ENCODE data around the gene HNRNPL. TPM values are rescaled to one million over a fixed set of nuclear protein-coding genes. Genes with fewer than 3 reads are reported as not detected.

The HNRNPL gene
- total RNA-seq, 1 donor from 2014 or later: 195 TPM

DNA sequence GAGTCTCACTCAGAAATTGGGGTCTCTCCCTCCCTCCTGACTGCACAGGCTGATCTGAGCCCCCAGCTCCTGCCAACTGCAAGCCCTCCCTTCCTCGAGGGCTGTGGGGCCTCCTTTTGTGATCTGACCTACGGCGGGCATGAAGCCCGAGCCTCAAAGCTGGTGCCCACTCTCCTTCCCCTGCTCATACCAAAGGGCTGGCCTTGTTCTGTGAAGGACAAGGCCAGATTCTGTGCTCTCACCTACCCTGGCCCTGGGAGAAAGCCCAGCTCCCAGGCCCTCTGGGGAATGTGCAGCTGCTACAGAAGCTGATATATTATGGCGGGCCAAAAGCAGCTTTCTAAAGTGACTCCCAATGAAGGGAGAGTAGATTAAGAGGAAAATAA, 9.2 kb downstream of the HNRNPL start:
- peak overlapping the region; percentile 92 for H3K27ac ChIP-seq (ENCODE audit: low read depth, low read length)
- H3K4me1 ChIP-seq (ENCODE audit: control insufficient read depth in 3 of 3, insufficient read depth in 3 of 3, low read length in 3 of 3): peaks cover 68 to 92% (median 85%) of the 10 kb centered on the region in 3 donors
- H3K9ac ChIP-seq (ENCODE audit: low read depth in 1 of 3, low read length in 3 of 3): peak overlapping the region; percentile 47 to 80 (median 62)
- no peaks in the 10 kb centered on the region for H3K27me3 ChIP-seq (ENCODE audit: control insufficient read depth in 3 of 3, insufficient read depth in 3 of 3, low read length in 3 of 3)
- H3K36me3 ChIP-seq (ENCODE audit: control insufficient read depth in 3 of 3, insufficient read depth in 3 of 3, low read length in 3 of 3): peaks cover 85 to 86% (median 86%) of the 10 kb centered on the region in 3 donors
- no peaks in the 10 kb centered on the region for H3K9me3 ChIP-seq (ENCODE audit: control insufficient read depth in 3 of 3, low read length in 3 of 3)
- H3K4me3 ChIP-seq (ENCODE audit: low read length in 3 of 3): no peak overlapping the region

DNA sequence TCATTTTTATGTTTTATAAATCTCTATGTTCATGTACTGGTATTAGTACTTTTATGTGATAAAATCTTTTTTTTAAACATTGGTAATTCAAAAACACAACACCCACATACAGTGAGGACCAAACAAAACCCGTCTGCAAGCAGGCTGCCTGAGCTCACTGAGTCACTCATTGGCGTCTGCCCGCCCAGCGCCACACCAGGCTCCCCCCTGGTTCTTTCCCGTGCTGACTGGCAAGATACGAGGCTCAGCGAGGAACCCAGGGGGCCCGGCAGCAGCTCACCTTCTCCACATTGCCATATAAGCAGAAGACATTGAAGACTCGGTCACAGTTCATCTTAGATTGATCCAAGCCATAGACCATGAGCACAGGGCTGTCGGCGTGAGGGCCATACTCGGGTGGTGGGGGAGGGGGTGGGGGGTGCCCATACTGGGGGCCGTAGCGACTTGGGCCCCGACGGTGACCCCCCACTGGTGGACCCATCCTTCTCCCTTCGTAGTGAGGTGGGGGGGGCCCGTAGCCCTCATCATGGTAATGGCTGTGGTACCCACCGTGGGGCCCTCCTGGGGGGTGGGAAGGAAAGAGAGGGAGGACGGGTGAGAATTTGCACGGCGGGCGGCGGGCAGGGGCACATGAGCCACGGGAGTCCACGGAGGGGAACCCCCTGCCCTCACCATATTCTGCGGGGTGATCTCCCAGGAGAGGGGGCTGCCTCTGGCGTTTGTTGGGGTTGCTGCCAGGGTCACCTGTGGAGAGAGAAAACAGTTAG, 9.8 kb downstream of the HNRNPL start:
- H3K4me1 ChIP-seq (ENCODE audit: control insufficient read depth in 3 of 3, insufficient read depth in 3 of 3, low read length in 3 of 3): peaks cover 65 to 92% (median 84%) of the 10 kb centered on the region in 3 donors
- no peaks in the 10 kb centered on the region for H3K27me3 ChIP-seq (ENCODE audit: control insufficient read depth in 3 of 3, insufficient read depth in 3 of 3, low read length in 3 of 3)
- H3K9ac ChIP-seq (ENCODE audit: low read depth in 1 of 3, low read length in 3 of 3): peak overlapping the region; percentile 47 to 80 (median 62)
- H3K4me3 ChIP-seq (ENCODE audit: low read length in 3 of 3): no peak overlapping the region
- peak overlapping the region; percentile 92 for H3K27ac ChIP-seq (ENCODE audit: low read depth, low read length)
- peaks cover 80 to 82% (median 80%) of the 10 kb centered on the region in 3 donors for H3K36me3 ChIP-seq (ENCODE audit: control insufficient read depth in 3 of 3, insufficient read depth in 3 of 3, low read length in 3 of 3)
- no peaks in the 10 kb centered on the region for H3K9me3 ChIP-seq (ENCODE audit: control insufficient read depth in 3 of 3, low read length in 3 of 3)

DNA sequence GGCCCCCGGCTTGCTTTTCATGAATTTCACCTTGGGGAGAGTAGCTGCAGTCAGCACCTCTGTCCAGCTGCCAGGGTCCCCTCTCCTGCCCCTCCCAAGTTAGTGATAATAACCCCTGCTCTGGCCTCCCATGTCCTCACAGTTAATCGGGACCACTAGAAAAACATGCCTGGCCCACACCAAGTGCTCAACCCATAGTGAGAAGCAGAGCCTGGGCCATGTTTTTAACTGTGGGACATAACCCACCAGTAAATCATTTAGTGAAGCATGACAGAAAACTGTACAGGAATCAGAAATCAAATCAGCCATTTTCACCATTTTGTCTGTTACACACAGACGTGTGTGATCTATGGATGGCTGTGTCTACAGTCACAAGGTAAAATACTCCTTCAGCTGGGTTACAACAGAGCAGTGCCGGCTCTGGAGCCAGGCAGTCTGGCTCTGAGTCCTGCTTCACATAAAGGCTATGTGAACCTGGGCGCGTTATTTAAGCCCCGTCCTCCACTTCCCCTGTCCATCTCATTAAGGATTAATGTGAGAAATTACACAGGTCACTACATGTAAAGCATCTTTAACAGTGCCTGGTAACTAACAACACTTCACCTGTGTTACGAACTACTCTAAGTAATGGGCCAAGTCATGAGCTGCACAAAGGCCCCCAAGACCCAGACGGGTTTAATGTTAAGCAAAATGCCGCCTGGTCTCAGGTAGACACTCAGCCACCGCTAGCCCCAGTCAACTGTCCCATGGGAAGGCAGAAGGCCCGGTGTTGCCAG, 10.6 kb downstream of the HNRNPL start:
- Histone ChIP-seq H3K4me1 (ENCODE audit: control insufficient read depth in 3 of 3, insufficient read depth in 3 of 3, low read length in 3 of 3) (peaks cover 61 to 91% (median 81%) of the 10 kb centered on the region in 3 donors), H3K36me3 (ENCODE audit: control insufficient read depth in 3 of 3, insufficient read depth in 3 of 3, low read length in 3 of 3) (peaks cover 72 to 76% (median 73%) of the 10 kb centered on the region in 3 donors), H3K9me3 (ENCODE audit: control insufficient read depth in 3 of 3, low read length in 3 of 3) (no peaks in the 10 kb centered on the region), H3K4me3 (ENCODE audit: low read length in 3 of 3) (peak overlapping the region in 1 of 3 donors; percentile 35), H3K27ac (ENCODE audit: low read depth, low read length) (peak overlapping the region; percentile 92), H3K27me3 (ENCODE audit: control insufficient read depth in 3 of 3, insufficient read depth in 3 of 3, low read length in 3 of 3) (no peaks in the 10 kb centered on the region), H3K9ac (ENCODE audit: low read depth in 1 of 3, low read length in 3 of 3) (peak overlapping the region; percentile 41 to 74 (median 53))

DNA sequence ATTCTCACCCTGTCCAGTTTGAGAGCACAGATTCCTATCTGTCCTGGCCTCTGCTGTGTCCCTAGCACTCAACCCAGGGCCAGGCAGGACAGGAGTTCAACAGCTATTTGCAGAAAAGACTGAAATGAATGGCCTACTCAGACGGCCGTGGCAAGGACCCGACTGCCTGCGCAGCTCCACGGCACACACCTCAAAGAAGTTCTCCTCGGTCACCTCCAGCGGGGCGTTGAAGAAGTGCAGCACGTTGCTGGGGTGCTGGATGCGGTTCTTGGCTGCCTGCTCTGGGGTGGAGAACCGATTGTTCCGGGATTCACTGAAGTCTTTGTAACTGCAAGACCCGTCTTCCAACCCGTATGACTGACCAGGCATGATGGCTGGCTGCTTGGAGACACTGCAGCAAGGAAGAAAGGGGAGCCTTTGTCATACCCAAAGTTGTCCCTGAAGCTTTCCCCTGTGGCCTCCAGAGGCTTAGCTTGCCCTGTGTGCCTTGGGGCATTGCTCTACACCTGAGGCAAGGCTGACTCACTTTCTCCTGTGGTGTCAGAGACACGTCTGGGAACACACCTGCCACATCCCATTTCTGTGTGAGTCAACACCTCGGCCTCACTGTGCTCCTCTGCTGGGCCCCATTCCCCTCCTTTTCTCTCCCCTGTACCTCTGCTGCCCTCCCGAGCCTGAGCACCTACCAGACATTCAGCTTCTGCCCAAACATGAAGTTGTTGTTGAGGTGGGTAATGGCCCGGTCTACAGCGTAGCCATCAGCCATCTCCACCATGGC, 11.4 kb downstream of the HNRNPL start:
- H3K36me3 ChIP-seq (ENCODE audit: control insufficient read depth in 3 of 3, insufficient read depth in 3 of 3, low read length in 3 of 3): peaks cover 65 to 68% (median 65%) of the 10 kb centered on the region in 3 donors

DNA sequence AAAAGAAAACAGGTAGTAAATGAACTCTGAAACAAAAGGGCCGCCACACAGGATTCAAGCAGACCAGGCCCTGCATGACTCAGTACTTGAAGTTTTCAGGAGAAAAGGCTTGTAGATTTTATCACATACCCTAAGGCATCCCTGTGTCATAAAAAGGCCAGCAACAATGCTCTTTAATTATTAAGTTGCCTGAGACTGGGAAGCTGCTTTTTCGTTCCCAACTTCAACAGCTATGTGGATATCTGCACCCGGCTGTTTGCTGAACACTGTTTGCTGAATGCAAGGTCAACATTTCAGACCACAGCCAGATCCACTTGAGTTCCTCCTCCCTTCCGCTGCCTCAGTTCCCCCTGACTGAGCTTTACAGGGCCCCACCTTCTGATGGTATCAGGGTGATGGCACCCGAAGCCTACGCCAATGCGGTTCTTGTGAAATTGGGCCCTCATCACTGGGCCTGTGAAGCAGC, 12.1 kb downstream of the HNRNPL start:
- peaks cover 57 to 61% (median 58%) of the 10 kb centered on the region in 3 donors for H3K36me3 ChIP-seq (ENCODE audit: control insufficient read depth in 3 of 3, insufficient read depth in 3 of 3, low read length in 3 of 3)
- H3K9ac ChIP-seq (ENCODE audit: low read depth in 1 of 3, low read length in 3 of 3): peak overlapping the region in 2 of 3 donors; percentile 7 to 74

More for the DNA sequence above, 11.4 kb downstream of the HNRNPL start:
- Histone ChIP-seq H3K4me1 (ENCODE audit: control insufficient read depth in 3 of 3, insufficient read depth in 3 of 3, low read length in 3 of 3) (peaks cover 59 to 83% (median 76%) of the 10 kb centered on the region in 3 donors), H3K9me3 (ENCODE audit: control insufficient read depth in 3 of 3, low read length in 3 of 3) (no peaks in the 10 kb centered on the region), H3K27ac (ENCODE audit: low read depth, low read length) (peak overlapping the region; percentile 92), H3K27me3 (ENCODE audit: control insufficient read depth in 3 of 3, insufficient read depth in 3 of 3, low read length in 3 of 3) (no peaks in the 10 kb centered on the region), H3K4me3 (ENCODE audit: low read length in 3 of 3) (no peak overlapping the region), H3K9ac (ENCODE audit: low read depth in 1 of 3, low read length in 3 of 3) (peak overlapping the region; percentile 7 to 74 (median 44))

DNA sequence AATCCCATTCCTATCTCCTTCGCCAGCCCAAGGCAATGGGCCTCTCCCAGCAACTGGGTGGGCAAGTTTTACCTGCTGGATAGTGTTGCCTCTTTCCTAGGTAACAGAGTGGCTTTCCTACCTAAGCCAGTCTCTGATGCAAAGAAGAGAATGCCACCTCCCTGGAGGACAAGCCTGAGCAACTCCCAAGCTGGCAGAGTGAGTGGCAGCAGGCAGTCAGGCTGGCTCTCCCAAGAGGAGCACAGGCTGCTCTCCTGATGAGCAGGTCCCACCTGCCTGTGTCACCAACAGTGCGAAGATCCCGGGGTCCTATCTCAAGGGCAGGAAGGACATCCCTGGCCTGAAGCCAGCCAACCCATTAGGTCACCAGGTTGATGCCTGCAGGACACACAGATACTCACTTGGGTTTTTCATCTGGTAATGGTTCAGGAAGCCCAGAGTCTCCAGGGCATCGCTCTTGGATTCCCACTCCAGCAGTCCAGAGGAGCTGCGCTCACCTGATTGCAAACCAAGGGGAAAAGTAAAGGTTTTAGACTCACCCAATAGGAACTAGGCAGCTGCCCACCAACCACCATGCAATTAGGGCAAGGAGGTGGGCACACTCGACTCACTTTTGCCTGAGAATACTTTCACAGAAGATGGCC, 12.7 kb downstream of the HNRNPL start:
- peaks cover 62 to 74% (median 70%) of the 10 kb centered on the region in 3 donors for H3K4me1 ChIP-seq (ENCODE audit: control insufficient read depth in 3 of 3, insufficient read depth in 3 of 3, low read length in 3 of 3)
- H3K4me3 ChIP-seq (ENCODE audit: low read length in 3 of 3): no peak overlapping the region
- peaks cover 52 to 55% (median 52%) of the 10 kb centered on the region in 3 donors for H3K36me3 ChIP-seq (ENCODE audit: control insufficient read depth in 3 of 3, insufficient read depth in 3 of 3, low read length in 3 of 3)
- no peaks in the 10 kb centered on the region for H3K27me3 ChIP-seq (ENCODE audit: control insufficient read depth in 3 of 3, insufficient read depth in 3 of 3, low read length in 3 of 3)
- H3K9ac ChIP-seq (ENCODE audit: low read depth in 1 of 3, low read length in 3 of 3): peak overlapping the region in 2 of 3 donors; percentile 34 to 74
- no peaks in the 10 kb centered on the region for H3K9me3 ChIP-seq (ENCODE audit: control insufficient read depth in 3 of 3, low read length in 3 of 3)
- H3K27ac ChIP-seq (ENCODE audit: low read depth, low read length): peak overlapping the region; percentile 92

More for the DNA sequence above, 12.1 kb downstream of the HNRNPL start:
- Histone ChIP-seq H3K9me3 (ENCODE audit: control insufficient read depth in 3 of 3, low read length in 3 of 3) (no peaks in the 10 kb centered on the region), H3K27ac (ENCODE audit: low read depth, low read length) (peak overlapping the region; percentile 92), H3K27me3 (ENCODE audit: control insufficient read depth in 3 of 3, insufficient read depth in 3 of 3, low read length in 3 of 3) (no peaks in the 10 kb centered on the region), H3K4me3 (ENCODE audit: low read length in 3 of 3) (no peak overlapping the region), H3K4me1 (ENCODE audit: control insufficient read depth in 3 of 3, insufficient read depth in 3 of 3, low read length in 3 of 3) (peaks cover 59 to 76% (median 69%) of the 10 kb centered on the region in 3 donors)

DNA sequence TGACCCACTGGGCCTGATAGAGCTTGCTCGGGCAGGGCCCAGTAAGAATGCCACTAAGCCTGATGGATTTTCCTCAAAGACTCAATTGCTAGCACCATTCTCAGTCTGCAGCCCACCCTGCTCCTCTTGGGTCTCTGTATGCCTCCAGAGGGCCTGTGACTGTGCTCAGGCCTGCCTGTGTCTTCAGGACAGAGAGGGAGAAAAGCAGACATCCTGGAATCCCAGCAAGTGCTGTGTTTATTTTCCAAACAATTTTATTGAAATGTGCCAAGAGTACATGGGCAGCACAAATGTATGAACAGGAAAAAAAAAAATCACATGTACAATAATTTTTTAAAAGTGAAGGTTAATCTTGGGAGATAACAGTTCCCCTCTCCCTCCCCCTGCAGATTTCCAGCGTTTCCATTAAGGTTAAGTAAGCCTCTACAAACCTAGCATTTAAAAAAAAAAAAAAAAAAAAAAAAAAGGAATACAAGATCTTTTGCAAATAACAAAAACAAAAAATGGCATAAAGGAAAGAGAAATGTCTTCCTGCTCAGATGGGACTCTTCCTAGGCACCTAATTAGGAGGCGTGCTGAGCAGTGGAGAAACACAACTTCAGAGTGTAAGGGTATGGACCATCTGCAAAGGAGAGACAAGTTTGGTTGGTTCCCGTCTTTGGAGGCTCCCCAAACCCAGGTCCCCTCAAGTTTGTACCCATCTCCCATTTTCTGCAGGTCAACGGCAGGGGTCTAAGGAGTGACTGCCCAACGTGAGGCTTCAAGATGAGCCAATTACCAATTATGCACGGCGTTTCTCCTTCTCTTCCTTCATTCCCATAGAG, 13.4 kb downstream of the HNRNPL start:
- H3K36me3 ChIP-seq (ENCODE audit: control insufficient read depth in 3 of 3, insufficient read depth in 3 of 3, low read length in 3 of 3): peaks cover 46 to 48% (median 46%) of the 10 kb centered on the region in 3 donors
- no peaks in the 10 kb centered on the region for H3K27me3 ChIP-seq (ENCODE audit: control insufficient read depth in 3 of 3, insufficient read depth in 3 of 3, low read length in 3 of 3)
- H3K9me3 ChIP-seq (ENCODE audit: control insufficient read depth in 3 of 3, low read length in 3 of 3): no peaks in the 10 kb centered on the region
- H3K9ac ChIP-seq (ENCODE audit: low read depth in 1 of 3, low read length in 3 of 3): peak overlapping the region; percentile 48 to 70 (median 63)
- H3K4me3 ChIP-seq (ENCODE audit: low read length in 3 of 3): no peak overlapping the region
- peaks cover 57 to 73% (median 66%) of the 10 kb centered on the region in 3 donors for H3K4me1 ChIP-seq (ENCODE audit: control insufficient read depth in 3 of 3, insufficient read depth in 3 of 3, low read length in 3 of 3)
- H3K27ac ChIP-seq (ENCODE audit: low read depth, low read length): peak overlapping the region; percentile 92

DNA sequence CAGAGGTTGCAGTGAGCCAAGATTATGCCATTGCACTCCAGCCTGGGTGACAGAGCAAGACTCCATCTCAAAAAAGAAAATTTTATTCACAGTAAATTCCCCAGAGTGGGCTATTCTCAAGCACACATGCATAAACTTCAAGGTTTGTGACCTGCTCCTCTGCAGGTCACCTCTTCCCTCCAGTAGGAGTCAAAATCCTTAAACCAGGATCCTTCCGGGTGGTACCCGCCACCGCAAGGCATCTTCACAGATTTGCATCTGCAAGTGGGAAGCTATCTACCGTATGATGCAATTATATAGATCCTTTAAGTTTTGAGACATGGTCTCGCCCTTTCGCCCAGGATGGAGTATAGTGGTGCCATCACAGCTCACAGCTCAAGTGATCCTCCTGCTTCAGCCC, 15.2 kb downstream of the HNRNPL start:
- Histone ChIP-seq H3K27me3 (ENCODE audit: control insufficient read depth in 3 of 3, insufficient read depth in 3 of 3, low read length in 3 of 3) (no peaks in the 10 kb centered on the region), H3K9ac (ENCODE audit: low read depth in 1 of 3, low read length in 3 of 3) (no peak overlapping the region), H3K4me1 (ENCODE audit: control insufficient read depth in 3 of 3, insufficient read depth in 3 of 3, low read length in 3 of 3) (peaks cover 56 to 75% (median 65%) of the 10 kb centered on the region in 3 donors), H3K36me3 (ENCODE audit: control insufficient read depth in 3 of 3, insufficient read depth in 3 of 3, low read length in 3 of 3) (peaks cover 38 to 40% (median 39%) of the 10 kb centered on the region in 3 donors), H3K4me3 (ENCODE audit: low read length in 3 of 3) (no peak overlapping the region), H3K27ac (ENCODE audit: low read depth, low read length) (peak overlapping the region; percentile 92), H3K9me3 (ENCODE audit: control insufficient read depth in 3 of 3, low read length in 3 of 3) (no peaks in the 10 kb centered on the region)

Measured in skeletal muscle tissue (tissue), 4 donors.